ENCODE data around the gene ARL5B.
"Not testable (repeated sequence)": the region's sequence is repeated elsewhere in the genome, so short reads cannot be mapped to it uniquely, and the experiment has no call there.

ARL5B gene

DNA sequence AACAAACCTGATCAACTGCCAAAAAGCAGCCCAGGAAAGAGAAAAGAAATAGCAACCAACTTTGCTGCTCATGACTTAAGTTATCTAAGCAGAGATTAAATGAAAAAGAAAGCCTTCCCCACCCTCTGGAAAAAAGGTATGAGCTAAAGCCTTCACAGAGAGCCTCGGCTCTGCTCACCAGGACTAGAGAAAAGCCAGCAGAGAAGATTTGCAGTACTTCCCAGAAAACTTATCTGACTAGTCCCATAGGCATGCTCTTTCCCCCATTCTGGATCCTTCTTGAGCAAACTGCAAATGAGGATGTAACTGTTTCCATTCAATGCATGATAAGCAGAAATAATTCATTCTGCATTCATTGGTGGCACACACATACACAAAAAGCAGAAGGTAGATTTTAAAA lies 35.6 kb upstream of the ARL5B start:
- H3K4me1 ChIP-seq (ENCODE audit: control insufficient read depth, insufficient read depth, low read length); H3K27ac ChIP-seq (ENCODE audit: extremely low read depth, low read depth, low read length); CTCF ChIA-PET; H3K36me3 ChIP-seq (ENCODE audit: control insufficient read depth in 2 of 2, insufficient read depth in 1 of 2, low read length in 2 of 2); H3K4me3 ChIP-seq (ENCODE audit: low read depth, low read length); POLR2A ChIA-PET; H3K9me3 ChIP-seq (ENCODE audit: control insufficient read depth, insufficient read depth, low read depth, low read length): not testable (repeated sequence)
- TF ChIP-seq PRDM10 (tag by site-specific recombination; IDR thresholded peaks at IDR 0.05), result peak; percentile 82

DNA sequence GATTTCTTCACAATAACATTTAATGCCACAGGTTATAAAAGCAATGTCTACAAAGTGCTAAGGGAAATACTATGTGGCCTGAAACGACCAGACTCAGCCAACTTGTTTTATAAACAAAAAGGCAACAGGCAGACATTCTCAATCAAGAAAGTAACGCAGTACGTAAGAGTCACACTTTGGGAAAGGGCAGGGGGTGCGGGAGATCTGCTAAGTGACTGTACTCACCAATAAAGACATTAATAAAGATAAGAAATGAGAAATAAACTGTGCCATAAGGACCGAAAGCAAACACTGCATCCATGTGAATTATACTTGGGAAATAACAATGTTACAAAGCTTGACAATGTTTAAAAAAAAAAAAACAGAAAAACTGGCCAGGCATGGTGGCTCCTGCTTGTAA lies 33.3 kb upstream of the ARL5B start:
- H3K4me1 ChIP-seq (ENCODE audit: control insufficient read depth, insufficient read depth, low read length), result peaks cover 4% of the 10 kb centered on the region
- TF ChIP-seq SP7 (tag by site-specific recombination; IDR thresholded peaks at IDR 0.05), result no peak
- TF ChIP-seq ZNF335 (tag by site-specific recombination; conservative IDR thresholded peaks at IDR 0.05), result peak; percentile 29; the same call in 1 of the 2 replicates
- CTCF ChIA-PET, result interaction anchor here (0.7 to 1.9 kb wide), 2 partner anchors 11 to 15 kb away, joined by 4 to 5 read pairs; no protein-coding TSS in a partner anchor
- peaks cover 0 to 9% of the 10 kb centered on the region in 2 experiments; a peak in 2 of 3 replicates for H3K36me3 ChIP-seq (ENCODE audit: control insufficient read depth in 2 of 2, insufficient read depth in 1 of 2, low read length in 2 of 2)
- H3K4me3 ChIP-seq (ENCODE audit: low read depth, low read length), result no peak overlapping the region
- POLR2A ChIA-PET, result interaction anchor here (0.7 kb wide), 1 partner anchor 743 kb away, joined by 3 read pairs; no protein-coding TSS in a partner anchor
- H3K9me3 ChIP-seq (ENCODE audit: control insufficient read depth, insufficient read depth, low read depth, low read length), result no peaks in the 10 kb centered on the region
- no peak overlapping the region for H3K27ac ChIP-seq (ENCODE audit: extremely low read depth, low read depth, low read length)

- ChIA-PET CTCF (interaction anchor here (0.7 to 1.9 kb wide), 3 partner anchors 12 to 917 kb away, joined by 3 to 5 read pairs (median 3); no protein-coding TSS in a partner anchor), POLR2A (interaction anchor here (0.7 kb wide), 1 partner anchor 11 kb away, joined by 3 read pairs; no protein-coding TSS in a partner anchor)
- not testable (repeated sequence) for H3K4me1 ChIP-seq (ENCODE audit: control insufficient read depth, insufficient read depth, low read length); H3K36me3 ChIP-seq (ENCODE audit: control insufficient read depth in 2 of 2, insufficient read depth in 1 of 2, low read length in 2 of 2); H3K9me3 ChIP-seq (ENCODE audit: control insufficient read depth, insufficient read depth, low read depth, low read length)
- peak overlapping the region; percentile 35 for H3K4me3 ChIP-seq (ENCODE audit: low read depth, low read length)
- H3K27ac ChIP-seq (ENCODE audit: extremely low read depth, low read depth, low read length), result peak overlapping the region; percentile 69
- TF ChIP-seq, protein P1, sequence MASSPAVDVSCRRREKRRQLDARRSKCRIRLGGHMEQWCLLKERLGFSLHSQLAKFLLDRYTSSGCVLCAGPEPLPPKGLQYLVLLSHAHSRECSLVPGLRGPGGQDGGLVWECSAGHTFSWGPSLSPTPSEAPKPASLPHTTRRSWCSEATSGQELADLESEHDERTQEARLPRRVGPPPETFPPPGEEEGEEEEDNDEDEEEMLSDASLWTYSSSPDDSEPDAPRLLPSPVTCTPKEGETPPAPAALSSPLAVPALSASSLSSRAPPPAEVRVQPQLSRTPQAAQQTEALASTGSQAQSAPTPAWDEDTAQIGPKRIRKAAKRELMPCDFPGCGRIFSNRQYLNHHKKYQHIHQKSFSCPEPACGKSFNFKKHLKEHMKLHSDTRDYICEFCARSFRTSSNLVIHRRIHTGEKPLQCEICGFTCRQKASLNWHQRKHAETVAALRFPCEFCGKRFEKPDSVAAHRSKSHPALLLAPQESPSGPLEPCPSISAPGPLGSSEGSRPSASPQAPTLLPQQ (tag by site-specific recombination; IDR thresholded peaks at IDR 0.05), result peak; percentile 90
- peak; percentile 71; the same call in 1 of the 2 replicates for TF ChIP-seq KLF7 (tag by site-specific recombination; IDR thresholded peaks at IDR 0.05; ENCODE audit: borderline replicate concordance)
- TF ChIP-seq ZNF394 (tag by site-specific recombination; IDR thresholded peaks at IDR 0.05; ENCODE audit: borderline replicate concordance), result peak; percentile 48; the same call in 1 of the 2 replicates
- TF ChIP-seq ZBTB10 (tag by site-specific recombination; IDR thresholded peaks at IDR 0.05), result 0 out of 2 replicates have a peak, but pooled peaks have one; percentile 23
- peak; percentile 41; the same call in 1 of the 2 replicates for TF ChIP-seq YY1 (tag by site-specific recombination; IDR thresholded peaks at IDR 0.05)
- peak; percentile 88 for TF ChIP-seq ZBTB8A (tag by site-specific recombination; IDR thresholded peaks at IDR 0.05)
- TF ChIP-seq ZNF600 (tag by site-specific recombination; IDR thresholded peaks at IDR 0.05), result peak; percentile 59
- TF ChIP-seq KLF9 (tag by site-specific recombination; IDR thresholded peaks at IDR 0.05; ENCODE audit: low read depth), result peak; percentile 15; the same call in 1 of the 2 replicates
- TF ChIP-seq ZNF2 (tag by site-specific recombination; IDR thresholded peaks at IDR 0.05), result peak; percentile 70
- TF ChIP-seq, protein P2, sequence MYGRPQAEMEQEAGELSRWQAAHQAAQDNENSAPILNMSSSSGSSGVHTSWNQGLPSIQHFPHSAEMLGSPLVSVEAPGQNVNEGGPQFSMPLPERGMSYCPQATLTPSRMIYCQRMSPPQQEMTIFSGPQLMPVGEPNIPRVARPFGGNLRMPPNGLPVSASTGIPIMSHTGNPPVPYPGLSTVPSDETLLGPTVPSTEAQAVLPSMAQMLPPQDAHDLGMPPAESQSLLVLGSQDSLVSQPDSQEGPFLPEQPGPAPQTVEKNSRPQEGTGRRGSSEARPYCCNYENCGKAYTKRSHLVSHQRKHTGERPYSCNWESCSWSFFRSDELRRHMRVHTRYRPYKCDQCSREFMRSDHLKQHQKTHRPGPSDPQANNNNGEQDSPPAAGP (tag by site-specific recombination; IDR thresholded peaks at IDR 0.05), result 0 out of 2 replicates have a peak, but pooled peaks have one; percentile 51
- TF ChIP-seq ZNF561 (tag by site-specific recombination; IDR thresholded peaks at IDR 0.05; ENCODE audit: borderline replicate concordance), result peak; percentile 75; the same call in 1 of the 2 replicates
- peak; percentile 90 for TF ChIP-seq ZBTB48 (tag by site-specific recombination; IDR thresholded peaks at IDR 0.05)
- peak; percentile 94 for TF ChIP-seq ZFP69B (tag by site-specific recombination; IDR thresholded peaks at IDR 0.05)
- peak; percentile 87 for TF ChIP-seq IKZF3 (tag by site-specific recombination; IDR thresholded peaks at IDR 0.05)
- TF ChIP-seq ZEB2 (tag by site-specific recombination; IDR thresholded peaks at IDR 0.05), result peak; percentile 69
- peak; percentile 52; the same call in 1 of the 2 replicates for TF ChIP-seq ZXDB (tag by site-specific recombination; IDR thresholded peaks at IDR 0.05)
- TF ChIP-seq EGR2 (tag by site-specific recombination; IDR thresholded peaks at IDR 0.05; ENCODE audit: low read depth), result peak; percentile 80
- TF ChIP-seq ZNF501 (tag by site-specific recombination; IDR thresholded peaks at IDR 0.05), result peak; percentile 64; the same call in 1 of the 2 replicates
Measured at GRCh38 chr10:18627452-18628018, 31.7 kb upstream of the ARL5B start.

All from HEK293 (cell line).